Panc1 (cell line): ENCODE measurements around the gene NT5DC3.

ENCODE experiments used
- REST ChIP-seq, 2 experiments: IDR thresholded peaks; 2 replicates each; pipeline ENCODE4 v1.6.1; 2011 to 2012; ENCODE audit warnings: low read depth in 2 of 2, control low read depth in 1 of 2, low read length in 1 of 2, mild to moderate bottlenecking in 1 of 2, moderate library complexity in 1 of 2; ENCODE audit not compliant: insufficient read depth in 1 of 2
- SIN3A ChIP-seq: IDR thresholded peaks from 2 replicates; pipeline ENCODE4 v1.6.1; 2012; ENCODE audit warnings: low read depth, mild to moderate bottlenecking, low read length, moderate library complexity, borderline replicate concordance; ENCODE audit not compliant: insufficient read depth
- TF ChIP-seq, protein P1 (sequence below): fragments of 450-650 bp; IDR thresholded peaks from 2 replicates; pipeline ENCODE4 v1.5.1; 2017; ENCODE audit warnings: mild to moderate bottlenecking

GRCh38 chr12:103813949-103814348, 27.1 kb downstream of the NT5DC3 start:
- no peak for TF ChIP-seq SIN3A
- TF ChIP-seq, protein P1, sequence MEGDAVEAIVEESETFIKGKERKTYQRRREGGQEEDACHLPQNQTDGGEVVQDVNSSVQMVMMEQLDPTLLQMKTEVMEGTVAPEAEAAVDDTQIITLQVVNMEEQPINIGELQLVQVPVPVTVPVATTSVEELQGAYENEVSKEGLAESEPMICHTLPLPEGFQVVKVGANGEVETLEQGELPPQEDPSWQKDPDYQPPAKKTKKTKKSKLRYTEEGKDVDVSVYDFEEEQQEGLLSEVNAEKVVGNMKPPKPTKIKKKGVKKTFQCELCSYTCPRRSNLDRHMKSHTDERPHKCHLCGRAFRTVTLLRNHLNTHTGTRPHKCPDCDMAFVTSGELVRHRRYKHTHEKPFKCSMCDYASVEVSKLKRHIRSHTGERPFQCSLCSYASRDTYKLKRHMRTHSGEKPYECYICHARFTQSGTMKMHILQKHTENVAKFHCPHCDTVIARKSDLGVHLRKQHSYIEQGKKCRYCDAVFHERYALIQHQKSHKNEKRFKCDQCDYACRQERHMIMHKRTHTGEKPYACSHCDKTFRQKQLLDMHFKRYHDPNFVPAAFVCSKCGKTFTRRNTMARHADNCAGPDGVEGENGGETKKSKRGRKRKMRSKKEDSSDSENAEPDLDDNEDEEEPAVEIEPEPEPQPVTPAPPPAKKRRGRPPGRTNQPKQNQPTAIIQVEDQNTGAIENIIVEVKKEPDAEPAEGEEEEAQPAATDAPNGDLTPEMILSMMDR, result no peak
- no peak for TF ChIP-seq REST (IDR thresholded peaks at IDR 0.05; ENCODE audit: insufficient read depth in 1 of 2, low read depth in 2 of 2, low read length in 1 of 2)
